HCT116 (cell line): ENCODE measurements around the gene WNT5B.

Experiments
- CTCF ChIP-seq, 3 experiments: fragments of 200-600 bp in 1 of 3; sonication (generic) in 1 of 3; IDR thresholded peaks in 2 of 3; conservative IDR thresholded peaks in 1 of 3; 2 replicates each; pipeline ENCODE4 v1.5.1; 2012 to 2017; ENCODE audit warnings: low read depth in 2 of 3, low read length in 2 of 3, antibody characterized with exemption in 1 of 3, borderline replicate concordance in 1 of 3, control low read depth in 1 of 3, mild to moderate bottlenecking in 1 of 3, mixed read lengths in 1 of 3, mixed run types in 1 of 3, moderate library complexity in 1 of 3; ENCODE audit not compliant: insufficient read depth in 1 of 3
- POLR2A ChIP-seq: IDR thresholded peaks from 2 replicates; pipeline ENCODE4 v1.7.0; 2011; ENCODE audit warnings: borderline replicate concordance; ENCODE audit not compliant: insufficient read depth, insufficient read length; ENCODE audit errors: extremely low read depth

DNA sequence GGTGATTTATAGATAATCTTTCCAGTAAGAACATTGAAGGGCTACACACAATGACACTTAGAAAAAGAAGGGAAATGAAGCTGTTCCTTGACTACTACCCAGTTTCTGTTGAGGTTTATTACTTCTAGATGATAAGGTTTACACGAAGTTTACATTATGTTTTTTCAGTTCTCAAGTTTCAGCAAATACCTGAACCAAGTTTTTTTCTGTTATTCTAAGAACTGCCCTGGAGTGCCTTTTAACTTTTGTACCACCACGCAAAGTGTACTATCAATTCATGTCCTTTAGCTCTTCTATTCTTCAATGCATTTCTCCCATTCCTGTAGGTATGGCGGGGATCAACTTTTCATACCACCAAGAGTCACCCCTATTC lies 40.5 kb upstream of the WNT5B start:
- no peak for TF ChIP-seq POLR2A
- TF ChIP-seq CTCF (IDR thresholded peaks at IDR 0.05 in 2 of 3, conservative IDR thresholded peaks at IDR 0.05 in 1 of 3; ENCODE audit: borderline replicate concordance in 1 of 3, insufficient read depth in 1 of 3, low read depth in 2 of 3, low read length in 2 of 3) = no peak
